Measurements from ENCODE around the gene MAP2K6.

- TF ChIP-seq CTCF (conservative IDR thresholded peaks at IDR 0.05) (no peak), ZFX (IDR thresholded peaks at IDR 0.05) (no peak)
These were observed 37.2 kb downstream of the MAP2K6 start for GRCh38 chr17:69451416-69452394.

Data from C4-2B (cell line).